Esophagus squamous epithelium (tissue), 5 donors: ENCODE results near the gene OR4K15. TPM values are rescaled to one million over a fixed set of nuclear protein-coding genes. Genes with fewer than 3 reads are reported as not detected.

Source experiments
- DNase-seq: peaks from one replicate; lab custom pipeline; 2025; lab: John Stamatoyannopoulos, UW
- H3K27ac ChIP-seq, 4 donors: fragments of 200-600 bp; sonication (generic); one replicate each; pipeline ENCODE4 v1.5.1; 2016 to 2019; ENCODE audit warnings: mild to moderate bottlenecking in 1 of 4
- H3K27me3 ChIP-seq, 4 donors: fragments of 200-600 bp; sonication (generic); 1 replicate in 3 of 4; 2 replicates in 1 of 4; pipeline versions ENCODE4 v1.5.1 to v1.6.0; 2017 to 2021; ENCODE audit warnings: antibody characterized with exemption in 1 of 4
- H3K36me3 ChIP-seq, 3 donors: fragments of 200-600 bp; sonication (generic); one replicate each; pipeline ENCODE4 v1.5.1; 2016 to 2019
- H3K4me1 ChIP-seq, 3 donors: fragments of 200-600 bp; sonication (generic); one replicate each; pipeline ENCODE4 v1.5.1; 2017 to 2019
- H3K4me3 ChIP-seq, 4 donors: fragments of 200-600 bp; sonication (generic); 1 replicate in 3 of 4; 2 replicates in 1 of 4; pipeline ENCODE4 v1.5.1; 2016 to 2019; ENCODE audit warnings: mild to moderate bottlenecking in 2 of 4, moderate library complexity in 1 of 4
- H3K9me3 ChIP-seq, 3 donors: fragments of 200-600 bp; sonication (generic); one replicate each; pipeline ENCODE4 v1.5.1; 2016 to 2019
- CTCF ChIP-seq, 6 experiments: fragments of 450-650 bp in 4 of 6; fragments of 200-600 bp in 2 of 6; sonication (generic) in 2 of 6; IDR thresholded peaks; one replicate each; pipeline ENCODE4 v1.5.1; 2016 to 2019; ENCODE audit warnings: antibody characterized with exemption in 6 of 6, mild to moderate bottlenecking in 4 of 6, moderate library complexity in 4 of 6
- POLR2A ChIP-seq, 4 donors: fragments of 450-650 bp; IDR thresholded peaks; one replicate each; pipeline ENCODE4 v1.6.1; 2017; ENCODE audit warnings: antibody characterized with exemption in 4 of 4, mild to moderate bottlenecking in 4 of 4, moderate library complexity in 3 of 4
- WGBS, 2 donors: methylation state at CpG; one replicate each; pipeline ENCODE4 v1.1.5; 2018; 5-methylcytosine and 5-hydroxymethylcytosine counted together
- intact Hi-C: fragments of 100-400 bp; cut with DNase I; formaldehyde crosslinking; loops from one replicate; pipeline ENCODE4 v1.15.0; 2022
- total RNA-seq, 4 donors: library from RNA; depleted of rRNA; stranded (reverse); fragments of >200 nt; gene quantifications; one replicate each; pipeline ENCODE4 v1.1.0, GENCODE V29; 2016
- donor health status: DM: yes; HTN: yes; CAD: no.

The OR4K15 gene
- total RNA-seq, 4 donors from 2014 or later = not detected

- H3K27me3 ChIP-seq = no peaks in the 10 kb centered on the region
- intact Hi-C loops = no loop called here
- no peaks in the 10 kb centered on the region for H3K36me3 ChIP-seq
- no peak within 1 kb of the TSS for H3K4me3 ChIP-seq
- no peaks in the 10 kb centered on the region for H3K4me1 ChIP-seq
- H3K27ac ChIP-seq = no peak within 1 kb of the TSS
- no peak for TF ChIP-seq POLR2A (IDR thresholded peaks at IDR 0.05)
- TF ChIP-seq CTCF (IDR thresholded peaks at IDR 0.05) = no peak
- H3K9me3 ChIP-seq = peaks cover 0 to 6% (median 0%) of the 10 kb centered on the region in 3 donors
- WGBS, 2 donors = 50 to 70% methylated on average over 2 of the region's 2 CpGs
- DNase-seq = no peak
These were observed 44.0 kb downstream of the OR4K15 start, which contains the start of gene OR4K14 for GRCh38 chr14:20019257-20019865. Gene OR4K14, minus strand, starts transcription at chr14:20019307. Its CDS starts 4,114 bp downstream, at chr14:20015193.

Other genes starting within 250 kb of the OR4K15 start
- not detected for gene OR4Q3, start 232.0 kb upstream of the OR4K15 start, total RNA-seq
- not detected for gene OR4M1, start 202.1 kb upstream of the OR4K15 start, total RNA-seq
- gene OR4N2, start 171.8 kb upstream of the OR4K15 start, total RNA-seq = not detected
- gene OR4K2, start 100.4 kb upstream of the OR4K15 start, total RNA-seq = not detected
- gene OR4K5, start 55.0 kb upstream of the OR4K15 start, total RNA-seq = not detected
- gene OR4K1, start 44.7 kb upstream of the OR4K15 start, total RNA-seq = not detected
- gene OR4Q2, start 26.6 kb downstream of the OR4K15 start, total RNA-seq = not detected
- gene OR4K14, start 43.7 kb downstream of the OR4K15 start, total RNA-seq = not detected
- gene OR4K13, start 60.4 kb downstream of the OR4K15 start, total RNA-seq = not detected
- not detected for gene OR4L1, start 84.5 kb downstream of the OR4K15 start, total RNA-seq
- gene OR4K17, start 135.1 kb downstream of the OR4K15 start, total RNA-seq = not detected
- not detected for gene OR4N5, start 163.2 kb downstream of the OR4K15 start, total RNA-seq
- gene OR11G2, start 215.3 kb downstream of the OR4K15 start, total RNA-seq = not detected
- not detected for gene OR11H6, start 248.1 kb downstream of the OR4K15 start, total RNA-seq